Transverse colon (tissue), 4 donors: ENCODE data around the gene PLEKHM2.

Source experiments
- CTCF ChIP-seq, 5 experiments: fragments of 200-600 bp in 3 of 5; fragments of 450-650 bp in 2 of 5; sonication (generic) in 3 of 5; IDR thresholded peaks; 1 replicate in 2 of 5; 2 replicates in 3 of 5; pipeline ENCODE4 v1.5.1; 2016 to 2017; ENCODE audit warnings: antibody characterized with exemption in 5 of 5, inconsistent platforms in 3 of 5, mild to moderate bottlenecking in 2 of 5, moderate library complexity in 1 of 5
- POLR2A ChIP-seq: fragments of 450-650 bp; IDR thresholded peaks from one replicate; pipeline ENCODE4 v1.6.1; 2016; ENCODE audit warnings: antibody characterized with exemption, mild to moderate bottlenecking, moderate library complexity
- POLR2AphosphoS5 ChIP-seq, 3 donors: sonication (generic); formaldehyde crosslinking; IDR thresholded peaks; one replicate each; pipeline ENCODE4 v1.6.1; 2016; ENCODE audit warnings: antibody characterized with exemption in 3 of 3

GRCh38 chr1:15730936-15731335 is 46.8 kb downstream of the PLEKHM2 start:
- TF ChIP-seq CTCF (IDR thresholded peaks at IDR 0.05), result no peak
- no peak for TF ChIP-seq POLR2AphosphoS5 (IDR thresholded peaks at IDR 0.05)
- TF ChIP-seq POLR2A, result no peak
